Parathyroid adenoma (tissue), 2 donors: ENCODE data around the gene DSCAML1.

Experiments used
- H2AFZ ChIP-seq: fragments of 300-600 bp; sonication (generic); one replicate; pipeline ENCODE4 v1.7.0; 2017; ENCODE audit warnings: antibody characterized with exemption, mild to moderate bottlenecking
- H3K27ac ChIP-seq: fragments of 300-600 bp; sonication (generic); one replicate; pipeline ENCODE4 v1.7.0; 2017
- H3K27me3 ChIP-seq: fragments of 300-600 bp; sonication (generic); one replicate; pipeline ENCODE4 v1.7.0; 2017; ENCODE audit warnings: low read length; ENCODE audit not compliant: control insufficient read depth, insufficient read depth
- H3K36me3 ChIP-seq: fragments of 300-600 bp; sonication (generic); one replicate; pipeline ENCODE4 v1.7.0; 2017; ENCODE audit warnings: low read length; ENCODE audit not compliant: control insufficient read depth, insufficient read depth
- H3K4me1 ChIP-seq: fragments of 300-600 bp; sonication (generic); one replicate; pipeline ENCODE4 v1.7.0; 2017; ENCODE audit warnings: control low read depth
- H3K4me2 ChIP-seq: fragments of 300-600 bp; sonication (generic); one replicate; pipeline ENCODE4 v1.7.0; 2017; ENCODE audit warnings: low read length
- H3K4me3 ChIP-seq: fragments of 300-600 bp; sonication (generic); one replicate; pipeline ENCODE4 v1.7.0; 2017; ENCODE audit warnings: low read depth, low read length
- H3K79me2 ChIP-seq: fragments of 300-600 bp; sonication (generic); one replicate; pipeline ENCODE4 v1.7.0; 2017; ENCODE audit warnings: control low read depth
- H3K9ac ChIP-seq: fragments of 300-600 bp; sonication (generic); one replicate; pipeline ENCODE4 v1.7.0; 2017; ENCODE audit warnings: mild to moderate bottlenecking
- H3K9me3 ChIP-seq: fragments of 300-600 bp; sonication (generic); one replicate; pipeline ENCODE4 v1.7.0; 2017; ENCODE audit warnings: low read length; ENCODE audit not compliant: control insufficient read depth
- CTCF ChIP-seq: fragments of 300-600 bp; sonication (generic); IDR thresholded peaks from one replicate; pipeline ENCODE4 v1.7.0; 2017; ENCODE audit warnings: antibody characterized with exemption, mild to moderate bottlenecking
- donor health status: primary hyperparathyroidism.

DSCAML1 gene

GRCh38 chr11:117837791-117838190, 40.8 kb upstream of the DSCAML1 start:
- H3K9ac ChIP-seq: no peak overlapping the region
- H3K4me2 ChIP-seq: no peak overlapping the region
- no peak overlapping the region for H3K4me3 ChIP-seq
- no peak overlapping the region for H2AFZ ChIP-seq
- H3K9me3 ChIP-seq: no peaks in the 10 kb centered on the region
- H3K36me3 ChIP-seq: no peaks in the 10 kb centered on the region
- no peak overlapping the region for H3K27ac ChIP-seq
- H3K27me3 ChIP-seq: no peaks in the 10 kb centered on the region
- no peaks in the 10 kb centered on the region for H3K79me2 ChIP-seq
- no peaks in the 10 kb centered on the region for H3K4me1 ChIP-seq
- TF ChIP-seq CTCF: no peak

GRCh38 chr11:117837070-117837776, 40.2 kb upstream of the DSCAML1 start:
- Histone ChIP-seq H3K79me2 (no peaks in the 10 kb centered on the region), H3K9ac (no peak overlapping the region), H3K4me1 (no peaks in the 10 kb centered on the region), H2AFZ (no peak overlapping the region), H3K27me3 (no peaks in the 10 kb centered on the region), H3K9me3 (no peaks in the 10 kb centered on the region), H3K4me3 (no peak overlapping the region), H3K27ac (no peak overlapping the region), H3K4me2 (no peak overlapping the region), H3K36me3 (no peaks in the 10 kb centered on the region)
- TF ChIP-seq CTCF: no peak

GRCh38 chr11:117836077-117836960, 39.3 kb upstream of the DSCAML1 start:
- Histone ChIP-seq H3K4me3 (no peak overlapping the region), H2AFZ (no peak overlapping the region), H3K27ac (no peak overlapping the region), H3K4me1 (no peaks in the 10 kb centered on the region), H3K9me3 (no peaks in the 10 kb centered on the region), H3K79me2 (no peaks in the 10 kb centered on the region), H3K9ac (no peak overlapping the region), H3K27me3 (no peaks in the 10 kb centered on the region), H3K36me3 (no peaks in the 10 kb centered on the region), H3K4me2 (no peak overlapping the region)
- TF ChIP-seq CTCF: no peak

- no peak overlapping the region for H3K4me3 ChIP-seq
- no peak overlapping the region for H3K4me2 ChIP-seq
- H3K79me2 ChIP-seq: no peaks in the 10 kb centered on the region
- H3K27me3 ChIP-seq: no peaks in the 10 kb centered on the region
- no peaks in the 10 kb centered on the region for H3K36me3 ChIP-seq
- no peak overlapping the region for H3K9ac ChIP-seq
- H3K4me1 ChIP-seq: no peaks in the 10 kb centered on the region
- H2AFZ ChIP-seq: no peak overlapping the region
- no peak overlapping the region for H3K27ac ChIP-seq
- no peaks in the 10 kb centered on the region for H3K9me3 ChIP-seq
- no peak for TF ChIP-seq CTCF
These were observed 38.6 kb upstream of the DSCAML1 start for GRCh38 chr11:117835576-117835975.
